OCI-LY3 (cell line): ENCODE data around the gene STK32C.

Source experiments
- H2AFZ ChIP-seq: fragments of 200-600, 300-600 bp; shearing (Covaris generic); 2 replicates; pipeline ENCODE4 v1.6.0; 2014; ENCODE audit warnings: antibody characterized with exemption, low read depth, low read length
- H3K27ac ChIP-seq: fragments of 200-600, 300-600 bp; sonication (generic); 2 replicates; pipeline ENCODE4 v1.5.1; 2014; ENCODE audit warnings: mild to moderate bottlenecking, low read length, moderate library complexity, mixed read lengths
- H3K27me3 ChIP-seq: fragments of 200-600, 300-600 bp; sonication (generic); 2 replicates; pipeline ENCODE4 v1.6.1; 2014; ENCODE audit warnings: low read depth, low read length, mixed read lengths
- H3K36me3 ChIP-seq: fragments of 200-600, 300-600 bp; sonication (generic); replicated peaks from 2 replicates; pipeline ENCODE3; 2014; ENCODE audit warnings: low read depth, low read length, mixed read lengths
- H3K4me1 ChIP-seq: fragments of 300-600, 200-600 bp; sonication (generic); 2 replicates; pipeline ENCODE4 v1.6.1; 2014; ENCODE audit warnings: low read length, mixed read lengths
- H3K4me2 ChIP-seq: fragments of 200-600, 300-600 bp; sonication (generic); 2 replicates; pipeline ENCODE4 v1.6.1; 2014; ENCODE audit warnings: low read length, mixed read lengths
- H3K4me3 ChIP-seq: fragments of 300-600, 200-600 bp; sonication (generic); 2 replicates; pipeline ENCODE4 v1.5.1; 2014; ENCODE audit warnings: antibody characterized with exemption, mild to moderate bottlenecking, low read length, moderate library complexity
- H3K79me2 ChIP-seq: fragments of 300-600, 200-600 bp; shearing (Covaris generic); 2 replicates; pipeline ENCODE4 v1.6.1; 2014; ENCODE audit warnings: mild to moderate bottlenecking, low read length, mixed read lengths
- H3K9ac ChIP-seq: fragments of 300-600, 200-600 bp; shearing (Covaris generic); 2 replicates; pipeline ENCODE4 v1.6.0; 2014; ENCODE audit warnings: mild to moderate bottlenecking, low read length, moderate library complexity
- H3K9me3 ChIP-seq: fragments of 200-600, 300-600 bp; shearing (Covaris generic); 2 replicates; pipeline ENCODE4 v1.6.1; 2014; ENCODE audit warnings: low read length, mixed read lengths; ENCODE audit not compliant: insufficient read depth
- H4K20me1 ChIP-seq: fragments of 200-600, 300-600 bp; sonication (generic); 2 replicates; pipeline ENCODE4 v1.6.1; 2016; ENCODE audit warnings: low read length, mixed read lengths; ENCODE audit not compliant: insufficient read depth
- CTCF ChIP-seq: fragments of 200-600, 300-600 bp; sonication (generic); IDR thresholded peaks from 2 replicates; pipeline ENCODE4 v1.5.1; 2014; ENCODE audit warnings: antibody characterized with exemption, low read length, low read depth
- EZH2phosphoT487 ChIP-seq: fragments of 200-600 bp; shearing (Covaris generic); IDR thresholded peaks from 2 replicates; pipeline ENCODE4 v1.6.1; 2018; ENCODE audit warnings: antibody characterized with exemption, mixed run types, low read depth

The STK32C gene

DNA sequence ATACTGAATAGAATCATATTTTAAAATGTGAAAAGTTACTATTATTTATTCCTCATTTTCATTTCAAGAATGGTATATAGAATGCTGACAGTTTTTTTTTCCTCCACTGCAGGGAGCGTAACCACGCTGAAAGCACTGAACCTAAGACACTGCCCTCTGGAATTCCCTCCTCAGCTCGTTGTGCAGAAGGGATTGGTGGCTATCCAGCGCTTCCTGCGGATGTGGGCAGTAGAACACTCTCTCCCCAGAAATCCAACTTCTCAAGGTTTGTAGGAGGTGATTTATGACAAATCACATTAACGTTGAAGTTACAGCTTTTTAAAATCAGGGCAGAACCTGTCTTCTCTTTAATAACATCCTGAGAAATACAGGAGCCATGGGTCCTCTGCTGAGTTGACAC is 36.6 kb upstream of the STK32C start:
- no peak overlapping the region for H2AFZ ChIP-seq
- H3K4me3 ChIP-seq, result no peak overlapping the region
- no peaks in the 10 kb centered on the region for H3K36me3 ChIP-seq
- H3K4me2 ChIP-seq, result no peak overlapping the region
- H3K27me3 ChIP-seq, result no peaks in the 10 kb centered on the region
- no peaks in the 10 kb centered on the region for H4K20me1 ChIP-seq
- H3K27ac ChIP-seq, result no peak overlapping the region
- H3K9me3 ChIP-seq, result no peaks in the 10 kb centered on the region
- no peaks in the 10 kb centered on the region for H3K79me2 ChIP-seq
- H3K9ac ChIP-seq, result no peak overlapping the region
- TF ChIP-seq CTCF, result no peak
- no peak for TF ChIP-seq EZH2phosphoT487
- no peaks in the 10 kb centered on the region for H3K4me1 ChIP-seq

GRCh38 chr10:132342553-132342952 is 34.8 kb upstream of the STK32C start:
- H3K9me3 ChIP-seq, result no peaks in the 10 kb centered on the region
- H3K4me2 ChIP-seq, result no peak overlapping the region
- H3K27ac ChIP-seq, result no peak overlapping the region
- no peaks in the 10 kb centered on the region for H3K36me3 ChIP-seq
- no peak overlapping the region for H3K9ac ChIP-seq
- TF ChIP-seq CTCF (no peak), EZH2phosphoT487 (no peak)
- H2AFZ ChIP-seq, result no peak overlapping the region
- H3K27me3 ChIP-seq, result no peaks in the 10 kb centered on the region
- H4K20me1 ChIP-seq, result no peaks in the 10 kb centered on the region
- H3K4me1 ChIP-seq, result no peaks in the 10 kb centered on the region
- H3K4me3 ChIP-seq, result no peak overlapping the region
- no peaks in the 10 kb centered on the region for H3K79me2 ChIP-seq

GRCh38 chr10:132341781-132342180 is 34.0 kb upstream of the STK32C start:
- H3K4me1 ChIP-seq, result no peaks in the 10 kb centered on the region
- H3K27ac ChIP-seq, result no peak overlapping the region
- H3K27me3 ChIP-seq, result no peaks in the 10 kb centered on the region
- TF ChIP-seq EZH2phosphoT487 (no peak), CTCF (no peak)
- H3K4me2 ChIP-seq, result no peak overlapping the region
- no peaks in the 10 kb centered on the region for H3K79me2 ChIP-seq
- no peaks in the 10 kb centered on the region for H3K36me3 ChIP-seq
- H3K4me3 ChIP-seq, result no peak overlapping the region
- H3K9ac ChIP-seq, result no peak overlapping the region
- no peak overlapping the region for H2AFZ ChIP-seq
- H4K20me1 ChIP-seq, result no peaks in the 10 kb centered on the region
- H3K9me3 ChIP-seq, result no peaks in the 10 kb centered on the region

DNA sequence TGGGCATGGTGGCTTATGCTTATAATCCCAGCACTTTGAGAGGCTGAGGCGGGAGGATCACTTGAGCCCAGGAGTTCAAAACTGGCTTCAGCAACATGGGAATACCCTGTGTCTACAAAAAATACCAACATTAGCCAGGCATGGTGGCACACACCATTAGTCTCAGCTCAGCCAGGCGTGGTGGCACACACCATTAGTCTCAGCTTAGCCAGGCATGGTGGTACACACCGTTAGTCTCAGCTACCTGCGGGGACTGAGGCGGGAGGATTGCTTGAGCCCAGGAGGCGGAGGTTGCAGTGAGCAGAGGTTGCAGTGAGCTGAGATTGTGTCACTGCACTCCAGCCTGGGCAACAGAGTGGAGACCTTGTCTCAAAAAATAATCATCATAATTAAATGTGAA is 33.3 kb upstream of the STK32C start:
- H3K4me3 ChIP-seq, result no peak overlapping the region
- no peak overlapping the region for H3K4me2 ChIP-seq
- no peaks in the 10 kb centered on the region for H3K9me3 ChIP-seq
- H2AFZ ChIP-seq, result no peak overlapping the region
- H3K9ac ChIP-seq, result no peak overlapping the region
- TF ChIP-seq EZH2phosphoT487 (no peak), CTCF (no peak)
- no peaks in the 10 kb centered on the region for H3K4me1 ChIP-seq
- no peaks in the 10 kb centered on the region for H3K79me2 ChIP-seq
- H4K20me1 ChIP-seq, result no peaks in the 10 kb centered on the region
- H3K27ac ChIP-seq, result no peak overlapping the region
- H3K27me3 ChIP-seq, result no peaks in the 10 kb centered on the region
- no peaks in the 10 kb centered on the region for H3K36me3 ChIP-seq
